ENCODE measurements around the gene ASPSCR1. TPM values are rescaled to one million over a fixed set of nuclear protein-coding genes. Genes with fewer than 3 reads are reported as not detected.

Gene ASPSCR1
- total and polyA plus RNA-seq, 9 of the 15 experiments (the other 6 are each of a cell fraction or from before 2014, with no cell fraction given): 0.90 to 36.9 (median 11.6) TPM

DNA sequence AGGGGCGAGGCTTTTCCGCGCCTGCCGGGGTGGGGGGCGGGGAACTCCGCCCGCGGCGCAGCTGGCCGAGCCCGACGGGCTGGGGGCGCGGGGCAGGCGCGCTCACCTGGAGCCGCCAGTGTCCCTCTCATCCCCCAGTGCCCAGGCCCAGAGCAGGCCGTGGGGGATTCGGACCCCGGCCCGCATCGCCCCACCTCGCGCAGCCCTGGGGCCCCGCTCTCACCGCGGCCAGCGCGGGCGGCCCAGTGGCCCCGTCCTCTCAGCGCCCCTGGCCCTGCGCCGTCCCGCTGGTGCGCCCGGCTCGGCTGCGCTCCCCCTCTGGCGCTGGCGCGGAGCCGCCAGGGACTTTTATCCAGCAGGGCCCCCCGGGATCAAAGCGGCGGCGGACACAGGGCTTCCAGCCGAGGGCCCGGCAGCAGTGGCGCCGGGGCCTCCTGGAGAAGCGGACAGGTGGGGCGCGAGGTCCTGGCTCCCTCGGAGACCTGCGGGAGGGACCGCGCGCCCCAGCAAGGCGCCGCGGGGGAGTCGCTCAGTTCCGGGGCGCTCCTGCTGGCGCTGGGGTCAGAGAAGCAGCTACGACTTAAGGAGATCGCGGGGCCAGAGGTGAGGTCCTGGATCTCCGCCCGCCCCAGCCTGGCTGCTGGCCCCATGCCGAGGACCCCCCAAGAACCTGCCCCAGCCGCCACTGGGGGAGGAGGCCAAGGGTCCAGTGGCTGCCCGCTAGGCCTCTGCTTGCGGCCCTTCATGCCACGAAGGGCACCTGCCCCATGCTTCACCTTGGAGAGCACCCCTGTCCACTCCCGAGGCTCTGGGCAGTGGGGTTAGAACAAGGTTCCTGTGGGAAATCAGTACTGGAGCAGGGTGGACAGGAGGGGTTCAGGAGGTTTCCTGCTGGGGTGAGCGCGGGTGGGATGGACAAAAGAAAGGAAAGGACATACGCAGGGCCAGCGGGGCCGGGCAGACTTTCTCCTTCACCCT is 15.6 kb upstream of the ASPSCR1 start:
- peak overlapping the region; percentile 31 for H3K4me3 ChIP-seq
- no peaks in the 10 kb centered on the region for H4K20me1 ChIP-seq (replicated peaks; ENCODE audit: control insufficient read depth, insufficient read depth, low read length)
- ATAC-seq (peak; percentile 2; the same call in 2 of the 3 replicates), FAIRE-seq (no peak), DNase-seq (ENCODE audit: extremely low read depth in 1 of 4, low spot score in 3 of 4) (peak in 3 of 4 experiments; percentile 27 to 44 (median 42))
- peak overlapping the region; percentile 59; the same call in 1 of the 2 replicates for H2AFZ ChIP-seq (ENCODE audit: low read depth, low read length)
- no peaks in the 10 kb centered on the region for H3K9me1 ChIP-seq (ENCODE audit: control insufficient read depth, insufficient read depth, low read length)
- peaks cover 20% of the 10 kb centered on the region for H3K79me2 ChIP-seq (ENCODE audit: control insufficient read depth, insufficient read depth, low read length)
- no TSS peak for BruUV-seq (replicated peaks)
- peaks cover 6% of the 10 kb centered on the region; the same call in 2 of the 3 replicates for H3K36me3 ChIP-seq (ENCODE audit: control insufficient read depth, insufficient read depth, low read length)
- H3K27me3 ChIP-seq (ENCODE audit: control insufficient read depth in 2 of 2, insufficient read depth in 2 of 2, low read length in 2 of 2): no peaks in the 10 kb centered on the region
- H3K4me1 ChIP-seq (replicated peaks in 1 of 2; ENCODE audit: control insufficient read depth in 2 of 2, insufficient read depth in 2 of 2, low read length in 2 of 2): peaks cover 7 to 79% of the 10 kb centered on the region in 2 experiments; a peak in 4 of 5 replicates
- H3K9ac ChIP-seq (ENCODE audit: insufficient read depth in 1 of 2, low read depth in 2 of 2, low read length in 2 of 2): peak overlapping the region in 1 of 2 experiments; percentile 85; a peak in 3 of 4 replicates
- CTCF ChIA-PET (ENCODE audit: low intra/inter-chr PET ratio): interaction anchor here (0.5 to 5.2 kb wide), 5 partner anchors 16 to 193 kb away, joined by 3 to 103 read pairs (median 3); partner anchors contain the start of genes ASPSCR1, CENPX and LRRC45
- POLR2A ChIA-PET: interaction anchor here (0.5 to 0.9 kb wide), 5 partner anchors 8 to 373 kb away, joined by 3 to 4 read pairs (median 3); no protein-coding TSS in a partner anchor
- WGBS (ENCODE audit: insufficient coverage, low coverage, missing lambda C conversion rate): 33% methylated on average over 31 of the region's 82 CpGs
- H3K27ac ChIP-seq (ENCODE audit: extremely low read depth, low read depth, low read length): no peak overlapping the region
- intact Hi-C loops (cut with micrococcal nuclease): no loop called here
- peak overlapping the region; percentile 25; the same call in 1 of the 2 replicates for H3K4me2 ChIP-seq (ENCODE audit: insufficient read depth, low read length)
- in situ Hi-C loops (cut with MboI): no loop called here
- H3K9me3 ChIP-seq (replicated peaks; ENCODE audit: control insufficient read depth, insufficient read depth, low read depth, low read length): no peaks in the 10 kb centered on the region
- TF ChIP-seq VEZF1 (CRISPR knock-in tag; IDR thresholded peaks at IDR 0.05) (peak; percentile 42), HMGN3 (IDR thresholded peaks at IDR 0.05; ENCODE audit: borderline replicate concordance, extremely low read depth, insufficient read length, low read depth, low read length) (peak; percentile 4), E2F6 (IDR thresholded peaks at IDR 0.05; ENCODE audit: borderline replicate concordance in 1 of 2, extremely low read depth in 1 of 2, insufficient read depth in 1 of 2, insufficient read length in 1 of 2, low read depth in 1 of 2, low read length in 1 of 2, poor library complexity in 1 of 2, severe bottlenecking in 1 of 2) (peak in 1 of 2 experiments; percentile 18), PCBP1 (IDR thresholded peaks at IDR 0.05; ENCODE audit: low read depth, low read length, poor library complexity, severe bottlenecking) (peak; percentile 57), RBFOX2 (IDR thresholded peaks at IDR 0.05; ENCODE audit: low read depth, low read length) (peak; percentile 37; the same call in 1 of the 2 replicates), ZNF143 (CRISPR knock-in tag; IDR thresholded peaks at IDR 0.05) (no peak), POLR2G (IDR thresholded peaks at IDR 0.05; ENCODE audit: low read depth, low read length) (peak; percentile 42; the same call in 1 of the 2 replicates), THAP12 (CRISPR knock-in tag; IDR thresholded peaks at IDR 0.05) (0 out of 2 replicates have a peak, but pooled peaks have one; percentile 13), FOXA1 (IDR thresholded peaks at IDR 0.05; ENCODE audit: borderline replicate concordance) (no peak)
- TF ChIP-seq, protein P1, sequence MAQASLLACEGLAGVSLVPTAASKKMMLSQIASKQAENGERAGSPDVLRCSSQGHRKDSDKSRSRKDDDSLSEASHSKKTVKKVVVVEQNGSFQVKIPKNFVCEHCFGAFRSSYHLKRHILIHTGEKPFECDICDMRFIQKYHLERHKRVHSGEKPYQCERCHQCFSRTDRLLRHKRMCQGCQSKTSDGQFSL (CRISPR knock-in tag; IDR thresholded peaks at IDR 0.05): no peak
- TF ChIP-seq, protein P1 (tag; IDR thresholded peaks at IDR 0.05): peak in 1 of 2 experiments; percentile 81; a peak in 2 of 4 replicates

All from K562 (cell line).